ENCODE data around the gene DNAJC22.

- peak in 1 of 4 experiments; percentile 33 for TF ChIP-seq CTCF (IDR thresholded peaks at IDR 0.05)
- no peak for TF ChIP-seq POLR2A (IDR thresholded peaks at IDR 0.05)
- TF ChIP-seq EP300 (IDR thresholded peaks at IDR 0.05) = no peak
- no peak for TF ChIP-seq POLR2AphosphoS5 (IDR thresholded peaks at IDR 0.05)
These were observed 10.5 kb downstream of the DNAJC22 start for GRCh38 chr12:49357103-49357678.
